CD4-positive, alpha-beta memory T cell (primary cell): Measurements from ENCODE around the gene CCDC102A. TPM values are rescaled to one million over a fixed set of nuclear protein-coding genes. Genes with fewer than 3 reads are reported as not detected.
A peak's percentile ranks its signal among the peaks of the same experiment; 100 is the strongest.

Experiments used
- CTCF ChIA-PET: fragments of 350-600 bp; sonication (Branson Sonifier 250); formaldehyde crosslinking; loops from one replicate; lab custom pipeline; 2021; ENCODE audit warnings: inconsistent platforms; ENCODE audit not compliant: partially characterized antibody; lab: Charles Lee
- POLR2A ChIA-PET: fragments of 350-600 bp; sonication (Branson Sonifier 250); formaldehyde crosslinking; loops from one replicate; lab custom pipeline; 2021; ENCODE audit not compliant: partially characterized antibody; lab: Charles Lee
- DNase-seq, 5 donors: peaks; one replicate each; pipeline versions ENCODE4 v3.0.0 to v3.0.0-alpha.2; 2020 to 2022; ENCODE audit warnings: mixed read lengths in 1 of 5
- H3K27ac ChIP-seq: one replicate; pipeline ENCODE4 v1.7.0; 2013; ENCODE audit warnings: low read depth, low read length
- H3K27me3 ChIP-seq: 2 replicates; pipeline ENCODE4 v1.7.0; 2013; ENCODE audit warnings: mild to moderate bottlenecking, low read length, moderate library complexity; ENCODE audit not compliant: insufficient read depth
- H3K36me3 ChIP-seq: 2 replicates; pipeline ENCODE4 v1.7.0; 2013; ENCODE audit warnings: mild to moderate bottlenecking, low read length, moderate library complexity; ENCODE audit not compliant: insufficient read depth
- H3K4me1 ChIP-seq: 2 replicates; pipeline ENCODE4 v1.7.0; 2013; ENCODE audit warnings: mild to moderate bottlenecking, low read length, moderate library complexity; ENCODE audit not compliant: insufficient read depth
- H3K4me3 ChIP-seq, 2 donors: one replicate each; pipeline ENCODE4 v1.7.0; 2013; ENCODE audit warnings: low read length in 2 of 2, mild to moderate bottlenecking in 1 of 2
- H3K9me3 ChIP-seq, 2 donors: one replicate each; pipeline ENCODE4 v1.7.0; 2013; ENCODE audit warnings: low read length in 2 of 2, control low read depth in 1 of 2; ENCODE audit not compliant: control insufficient read depth in 1 of 2
- H3K27ac Mint-ChIP-seq, 7 donors: one replicate each; pipeline ENCODE4 v1.8.0; 2020 to 2021; ENCODE audit warnings: mixed read lengths in 7 of 7, mild to moderate bottlenecking in 6 of 7, inconsistent platforms in 3 of 7, moderate library complexity in 3 of 7
- H3K27me3 Mint-ChIP-seq, 2 donors: one replicate each; pipeline ENCODE4 v1.8.0; 2020 to 2021; ENCODE audit warnings: mixed read lengths in 2 of 2
- H3K36me3 Mint-ChIP-seq, 2 donors: one replicate each; pipeline ENCODE4 v1.8.0; 2020 to 2021; ENCODE audit warnings: mixed read lengths in 2 of 2, inconsistent platforms in 1 of 2, mild to moderate bottlenecking in 1 of 2
- H3K4me1 Mint-ChIP-seq, 4 donors: one replicate each; pipeline ENCODE4 v1.8.0; 2020 to 2021; ENCODE audit warnings: mixed read lengths in 4 of 4, mild to moderate bottlenecking in 1 of 4
- H3K4me3 Mint-ChIP-seq, 8 donors: one replicate each; pipeline ENCODE4 v1.8.0; 2020 to 2021; ENCODE audit warnings: mixed read lengths in 8 of 8, mild to moderate bottlenecking in 7 of 8, moderate library complexity in 6 of 8, inconsistent platforms in 3 of 8
- H3K9me3 Mint-ChIP-seq, 8 donors: one replicate each; pipeline ENCODE4 v1.8.0; 2020 to 2021; ENCODE audit warnings: mixed read lengths in 8 of 8, mild to moderate bottlenecking in 5 of 8, inconsistent platforms in 3 of 8, moderate library complexity in 1 of 8
- intact Hi-C: fragments of 100-400 bp; cut with micrococcal nuclease; formaldehyde crosslinking; loops from one replicate; pipeline ENCODE4 v1.15.1; 2023
- polyA plus RNA-seq, 2 donors: library from polyadenylated mRNA; unstranded; fragments of 300-500 nt; fragmentation: Illumina TruSeq; gene quantifications; one replicate each; pipeline ENCODE4 v1.2.3, GENCODE V29; 2021
- total RNA-seq, 2 experiments: library from RNA; stranded (reverse); gene quantifications; one replicate each; pipeline ENCODE4 v1.2.3, GENCODE V29; 2021

The CCDC102A gene
- total and polyA plus RNA-seq, 4 experiments from 2014 or later: 1.2 to 9.9 (median 5.1) TPM

- DNase-seq: no peak
- intact Hi-C loops: loop anchor here (2.0 to 5.0 kb wide), 2 partner anchors 75 to 120 kb away; partner anchors contain the start of gene POLR2C
- Mint-ChIP-seq H3K27ac (peak overlapping the region; percentile 86 to 97 (median 93)), H3K27me3 (no peaks in the 10 kb centered on the region), H3K36me3 (peaks cover 0 to 2% of the 10 kb centered on the region in 2 donors), H3K4me3 (peak overlapping the region; percentile 79 to 91 (median 86)), H3K4me1 (peaks cover 45 to 71% (median 57%) of the 10 kb centered on the region in 4 donors), H3K9me3 (peaks cover 0 to 2% (median 0%) of the 10 kb centered on the region in 8 donors)
- ChIA-PET CTCF (interaction anchor here (0.9 to 2.1 kb wide), 9 partner anchors 12 to 119 kb away, joined by 3 to 20 read pairs (median 7); partner anchors contain the start of genes DOK4 and POLR2C), POLR2A (interaction anchor here (0.7 to 3.7 kb wide), 19 partner anchors 8 to 606 kb away, joined by 3 to 31 read pairs (median 4); partner anchors contain the start of genes CFAP20, CIAPIN1, COQ9 and DOK4)
- peak overlapping the region in 1 of 2 donors; percentile 64 for H3K4me3 ChIP-seq
- peaks cover 67% of the 10 kb centered on the region for H3K4me1 ChIP-seq
- no peaks in the 10 kb centered on the region for H3K36me3 ChIP-seq
- no peaks in the 10 kb centered on the region for H3K9me3 ChIP-seq
- H3K27me3 ChIP-seq: no peaks in the 10 kb centered on the region
- peak overlapping the region; percentile 92 for H3K27ac ChIP-seq
Observed at GRCh38 chr16:57537581-57538234, 1.3 kb upstream of the CCDC102A start.

GRCh38 chr16:57537194-57537505 lies 779 bp upstream of the CCDC102A start:
- H3K27me3 Mint-ChIP-seq: no peaks in the 10 kb centered on the region
- Histone ChIP-seq H3K4me3 (peak overlapping the region; percentile 25 to 64), H3K27me3 (no peaks in the 10 kb centered on the region), H3K36me3 (no peaks in the 10 kb centered on the region), H3K27ac (peak overlapping the region; percentile 92), H3K9me3 (no peaks in the 10 kb centered on the region), H3K4me1 (peaks cover 67% of the 10 kb centered on the region)
- ChIA-PET POLR2A (interaction anchor here (0.6 to 3.7 kb wide), 22 partner anchors 9 to 606 kb away, joined by 3 to 31 read pairs (median 4); partner anchors contain the start of genes ARL2BP, CIAPIN1, COQ9 and DOK4), CTCF (interaction anchor here (0.8 to 2.1 kb wide), 11 partner anchors 11 to 119 kb away, joined by 3 to 20 read pairs (median 5); partner anchors contain the start of genes DOK4 and POLR2C)
- H3K27ac Mint-ChIP-seq: peak overlapping the region; percentile 86 to 97 (median 93)
- peaks cover 0 to 2% of the 10 kb centered on the region in 2 donors for H3K36me3 Mint-ChIP-seq
- peaks cover 0 to 2% (median 0%) of the 10 kb centered on the region in 8 donors for H3K9me3 Mint-ChIP-seq
- peak overlapping the region; percentile 79 to 91 (median 86) for H3K4me3 Mint-ChIP-seq
- DNase-seq: peak in 1 of 5 donors; percentile 74
- H3K4me1 Mint-ChIP-seq: peaks cover 46 to 71% (median 58%) of the 10 kb centered on the region in 4 donors
- intact Hi-C loops: loop anchor here (2.0 to 5.0 kb wide), 2 partner anchors 74 to 120 kb away; partner anchors contain the start of gene POLR2C

GRCh38 chr16:57535680-57536305 lies 578 bp downstream of the CCDC102A start:
- H3K27me3 Mint-ChIP-seq: no peaks in the 10 kb centered on the region
- H3K27ac Mint-ChIP-seq: peak overlapping the region; percentile 96 to 99 (median 98)
- peak; percentile 89 to 95 (median 93) for DNase-seq
- Histone ChIP-seq H3K4me1 (peaks cover 76% of the 10 kb centered on the region), H3K36me3 (no peaks in the 10 kb centered on the region), H3K27ac (peak overlapping the region; percentile 92), H3K4me3 (peak overlapping the region in 1 of 2 donors; percentile 51), H3K9me3 (no peaks in the 10 kb centered on the region), H3K27me3 (no peaks in the 10 kb centered on the region)
- CTCF ChIA-PET: interaction anchor here (1.9 to 2.1 kb wide), 2 partner anchors 16 kb away, joined by 11 to 20 read pairs; no protein-coding TSS in a partner anchor
- intact Hi-C loops: loop anchor here (1.0 to 5.0 kb wide), 5 partner anchors 49 to 235 kb away; partner anchors contain the start of genes DOK4, KATNB1 and POLR2C
- peaks cover 0 to 2% (median 0%) of the 10 kb centered on the region in 8 donors for H3K9me3 Mint-ChIP-seq
- peak overlapping the region; percentile 80 to 91 (median 83) for H3K4me3 Mint-ChIP-seq
- H3K4me1 Mint-ChIP-seq: peaks cover 60 to 76% (median 69%) of the 10 kb centered on the region in 4 donors
- peaks cover 0 to 2% of the 10 kb centered on the region in 2 donors for H3K36me3 Mint-ChIP-seq
- POLR2A ChIA-PET: interaction anchor here (0.9 to 3.7 kb wide), 7 partner anchors 10 to 200 kb away, joined by 4 to 31 read pairs (median 4); partner anchors contain the start of genes DOK4 and KATNB1

- Histone ChIP-seq H3K4me1 (peaks cover 83% of the 10 kb centered on the region), H3K4me3 (peak overlapping the region in 1 of 2 donors; percentile 51), H3K36me3 (no peaks in the 10 kb centered on the region), H3K27ac (peak overlapping the region; percentile 89), H3K27me3 (no peaks in the 10 kb centered on the region), H3K9me3 (no peaks in the 10 kb centered on the region)
- no peaks in the 10 kb centered on the region for H3K27me3 Mint-ChIP-seq
- POLR2A ChIA-PET: interaction anchor here (0.9 to 3.7 kb wide), 4 partner anchors 9 to 50 kb away, joined by 4 to 15 read pairs (median 4); no protein-coding TSS in a partner anchor
- CTCF ChIA-PET: interaction anchor here (1.2 to 1.9 kb wide), 4 partner anchors 10 to 116 kb away, joined by 3 to 11 read pairs (median 4); no protein-coding TSS in a partner anchor
- intact Hi-C loops: loop anchor here (5.0 kb wide), 1 partner anchor 118 kb away; no protein-coding TSS in a partner anchor
- peaks cover 1 to 5% of the 10 kb centered on the region in 2 donors for H3K36me3 Mint-ChIP-seq
- DNase-seq: no peak
- peak overlapping the region; percentile 96 to 99 (median 98) for H3K27ac Mint-ChIP-seq
- H3K4me1 Mint-ChIP-seq: peaks cover 67 to 83% (median 75%) of the 10 kb centered on the region in 4 donors
- peak overlapping the region in 7 of 8 donors; percentile 40 to 86 (median 79) for H3K4me3 Mint-ChIP-seq
- H3K9me3 Mint-ChIP-seq: peaks cover 0 to 2% (median 0%) of the 10 kb centered on the region in 8 donors
Observed at GRCh38 chr16:57534881-57535658, 1.3 kb downstream of the CCDC102A start.

GRCh38 chr16:57534337-57534880 lies 2.0 kb downstream of the CCDC102A start:
- Histone ChIP-seq H3K36me3 (no peaks in the 10 kb centered on the region), H3K27me3 (no peaks in the 10 kb centered on the region), H3K9me3 (no peaks in the 10 kb centered on the region), H3K27ac (peak overlapping the region; percentile 89), H3K4me1 (peaks cover 90% of the 10 kb centered on the region), H3K4me3 (no peak overlapping the region)
- H3K9me3 Mint-ChIP-seq: peaks cover 0 to 2% (median 0%) of the 10 kb centered on the region in 8 donors
- H3K4me1 Mint-ChIP-seq: peaks cover 74 to 90% (median 82%) of the 10 kb centered on the region in 4 donors
- H3K27ac Mint-ChIP-seq: peak overlapping the region; percentile 96 to 99 (median 98)
- peaks cover 8 to 11% of the 10 kb centered on the region in 2 donors for H3K36me3 Mint-ChIP-seq
- DNase-seq: no peak
- CTCF ChIA-PET: interaction anchor here (1.2 to 1.9 kb wide), 4 partner anchors 9 to 116 kb away, joined by 3 to 11 read pairs (median 4); no protein-coding TSS in a partner anchor
- peak overlapping the region in 7 of 8 donors; percentile 17 to 83 (median 62) for H3K4me3 Mint-ChIP-seq
- intact Hi-C loops: no loop called here
- POLR2A ChIA-PET: interaction anchor here (1.2 to 3.7 kb wide), 2 partner anchors 14 to 47 kb away, joined by 4 to 15 read pairs; no protein-coding TSS in a partner anchor
- no peaks in the 10 kb centered on the region for H3K27me3 Mint-ChIP-seq
